ENCODE results near the gene CCDC169.

The CCDC169 gene

GRCh38 chr13:36288794-36289391 lies 8.7 kb downstream of the CCDC169 start:
- H3K27ac ChIP-seq, result no peak overlapping the region

GRCh38 chr13:36286006-36286405 lies 11.6 kb downstream of the CCDC169 start:
- H3K36me3 ChIP-seq, result no peaks in the 10 kb centered on the region
- DNase-seq, result no peak
- H3K4me1 ChIP-seq, result no peaks in the 10 kb centered on the region
- H3K27ac ChIP-seq, result no peak overlapping the region
- no peaks in the 10 kb centered on the region for H3K27me3 ChIP-seq
- H3K9me3 ChIP-seq, result no peaks in the 10 kb centered on the region
- intact Hi-C loops (cut with DNase I; ENCODE audit: low total_unique reads), result loop anchor here (10.0 kb wide), 1 partner anchor 109 kb away; no protein-coding TSS in a partner anchor
- TF ChIP-seq, protein P1, sequence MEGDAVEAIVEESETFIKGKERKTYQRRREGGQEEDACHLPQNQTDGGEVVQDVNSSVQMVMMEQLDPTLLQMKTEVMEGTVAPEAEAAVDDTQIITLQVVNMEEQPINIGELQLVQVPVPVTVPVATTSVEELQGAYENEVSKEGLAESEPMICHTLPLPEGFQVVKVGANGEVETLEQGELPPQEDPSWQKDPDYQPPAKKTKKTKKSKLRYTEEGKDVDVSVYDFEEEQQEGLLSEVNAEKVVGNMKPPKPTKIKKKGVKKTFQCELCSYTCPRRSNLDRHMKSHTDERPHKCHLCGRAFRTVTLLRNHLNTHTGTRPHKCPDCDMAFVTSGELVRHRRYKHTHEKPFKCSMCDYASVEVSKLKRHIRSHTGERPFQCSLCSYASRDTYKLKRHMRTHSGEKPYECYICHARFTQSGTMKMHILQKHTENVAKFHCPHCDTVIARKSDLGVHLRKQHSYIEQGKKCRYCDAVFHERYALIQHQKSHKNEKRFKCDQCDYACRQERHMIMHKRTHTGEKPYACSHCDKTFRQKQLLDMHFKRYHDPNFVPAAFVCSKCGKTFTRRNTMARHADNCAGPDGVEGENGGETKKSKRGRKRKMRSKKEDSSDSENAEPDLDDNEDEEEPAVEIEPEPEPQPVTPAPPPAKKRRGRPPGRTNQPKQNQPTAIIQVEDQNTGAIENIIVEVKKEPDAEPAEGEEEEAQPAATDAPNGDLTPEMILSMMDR (IDR thresholded peaks at IDR 0.05), result no peak
- no peak overlapping the region for H3K4me3 ChIP-seq

More at GRCh38 chr13:36288794-36289391, 8.7 kb downstream of the CCDC169 start:
- Histone ChIP-seq H3K4me1 (no peaks in the 10 kb centered on the region), H3K4me3 (no peak overlapping the region), H3K27me3 (no peaks in the 10 kb centered on the region), H3K36me3 (no peaks in the 10 kb centered on the region), H3K9me3 (no peaks in the 10 kb centered on the region)
- TF ChIP-seq, protein P1 (IDR thresholded peaks at IDR 0.05), result no peak
- DNase-seq, result no peak
- intact Hi-C loops (cut with DNase I; ENCODE audit: low total_unique reads), result loop anchor here (10.0 kb wide), 1 partner anchor 106 kb away; no protein-coding TSS in a partner anchor

DNA sequence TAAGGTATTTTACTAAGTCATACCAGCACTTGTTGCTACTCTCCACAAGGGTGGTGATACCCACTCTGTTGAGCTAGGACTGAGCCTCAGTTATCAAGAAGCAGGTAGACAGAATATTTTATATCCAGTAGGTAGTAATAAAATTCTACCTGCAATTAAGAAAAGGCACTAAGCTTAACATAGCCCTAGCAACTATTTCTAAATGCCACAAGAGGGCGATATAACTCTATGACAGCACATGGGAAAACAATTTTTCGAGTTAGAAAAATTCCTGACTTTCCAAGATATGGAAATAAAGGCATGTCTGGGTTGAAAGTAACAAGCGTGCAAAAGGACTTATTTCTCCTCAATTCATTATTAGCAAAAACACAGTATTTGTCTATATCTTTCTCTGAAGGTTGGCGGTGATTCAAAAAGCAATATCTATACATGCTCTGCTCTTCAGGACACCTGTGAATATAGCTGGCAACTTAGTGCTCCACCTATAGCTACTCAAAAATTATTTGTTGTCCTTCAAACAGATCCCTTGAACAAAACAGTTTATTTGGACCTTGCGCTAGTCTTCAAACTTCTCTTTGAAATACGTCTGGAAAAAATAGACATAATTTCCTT lies 14.7 kb downstream of the CCDC169 start:
- TF ChIP-seq, protein P1 (IDR thresholded peaks at IDR 0.05), result peak; percentile 78 to 81
- Histone ChIP-seq H3K36me3 (no peaks in the 10 kb centered on the region), H3K4me1 (no peaks in the 10 kb centered on the region), H3K9me3 (no peaks in the 10 kb centered on the region), H3K4me3 (no peak overlapping the region), H3K27me3 (no peaks in the 10 kb centered on the region), H3K27ac (no peak overlapping the region)
- no peak for DNase-seq
- intact Hi-C loops (cut with DNase I; ENCODE audit: low total_unique reads), result loop anchor here (10.0 kb wide), 1 partner anchor 112 kb away; no protein-coding TSS in a partner anchor

GRCh38 chr13:36275190-36276002 lies 22.2 kb downstream of the CCDC169 start:
- H3K27ac ChIP-seq, result no peak overlapping the region
- intact Hi-C loops (cut with DNase I; ENCODE audit: low total_unique reads), result loop anchor here (5.0 kb wide), 1 partner anchor 298 kb away; no protein-coding TSS in a partner anchor
- TF ChIP-seq, protein P1 (IDR thresholded peaks at IDR 0.05), result peak; percentile 64 to 83
- H3K27me3 ChIP-seq, result no peaks in the 10 kb centered on the region
- H3K4me3 ChIP-seq, result no peak overlapping the region
- no peaks in the 10 kb centered on the region for H3K9me3 ChIP-seq
- peak in 1 of 2 donors; percentile 36 for DNase-seq
- H3K36me3 ChIP-seq, result no peaks in the 10 kb centered on the region
- H3K4me1 ChIP-seq, result no peaks in the 10 kb centered on the region

- Histone ChIP-seq H3K4me3 (no peak overlapping the region), H3K4me1 (no peaks in the 10 kb centered on the region), H3K9me3 (no peaks in the 10 kb centered on the region), H3K27ac (no peak overlapping the region), H3K27me3 (no peaks in the 10 kb centered on the region), H3K36me3 (no peaks in the 10 kb centered on the region)
- no peak for DNase-seq
- TF ChIP-seq, protein P1 (IDR thresholded peaks at IDR 0.05), result no peak
- intact Hi-C loops (cut with DNase I; ENCODE audit: low total_unique reads), result no loop called here
Measured at GRCh38 chr13:36273431-36273830, 24.2 kb downstream of the CCDC169 start.

Measured in tibial artery (tissue), 4 donors.